Measurements from ENCODE around the gene DLD.
"Not testable (repeated sequence)": the region's sequence is repeated elsewhere in the genome, so short reads cannot be mapped to it uniquely, and the experiment has no call there.

DLD gene

DNA sequence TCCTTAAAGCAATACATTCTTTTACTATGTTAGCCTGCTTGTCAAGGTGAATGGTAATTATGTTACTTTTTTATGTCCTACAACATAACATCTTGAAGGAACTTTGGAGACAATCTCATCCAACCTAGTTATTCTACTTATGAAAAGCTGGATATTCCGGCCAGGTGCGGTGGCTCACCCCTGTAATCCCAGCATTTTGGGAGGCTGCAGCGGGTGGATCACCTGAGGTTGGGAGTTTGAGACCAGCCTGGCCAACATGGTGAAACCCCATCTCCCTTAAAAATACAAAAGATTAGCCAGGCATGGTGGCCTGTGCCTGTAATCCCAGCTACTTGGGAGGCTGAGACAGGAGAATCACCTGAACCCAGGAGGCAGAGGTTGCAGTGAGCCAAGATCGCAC is 66.0 kb downstream of the DLD start:
- H3K4me1 Mint-ChIP-seq (ENCODE audit: low read depth); H3K9me3 Mint-ChIP-seq; H3K4me3 Mint-ChIP-seq; H3K36me3 Mint-ChIP-seq (ENCODE audit: low read depth); H3K27ac Mint-ChIP-seq; H3K27me3 Mint-ChIP-seq: not testable (repeated sequence)

DNA sequence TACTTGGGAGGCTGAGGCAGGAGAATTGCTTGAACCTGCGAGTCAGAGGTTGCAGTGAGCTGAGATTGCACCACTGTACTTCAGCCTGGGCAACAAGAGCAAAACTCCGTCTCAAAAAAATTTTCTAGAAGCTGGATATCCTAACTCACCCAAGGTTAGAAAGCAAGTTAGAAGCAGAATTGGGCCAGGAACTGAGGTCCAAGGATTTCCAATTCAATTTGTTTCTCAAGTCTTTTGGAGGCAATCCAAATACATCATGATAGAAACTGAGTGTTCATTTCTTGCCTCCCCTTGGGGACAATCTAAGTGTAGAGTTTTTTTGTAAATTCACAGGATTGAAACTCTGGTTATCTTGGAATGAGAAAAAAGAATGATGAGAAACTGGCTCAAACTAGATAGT is 66.5 kb downstream of the DLD start:
- Mint-ChIP-seq H3K36me3 (ENCODE audit: low read depth) (no peaks in the 10 kb centered on the region), H3K4me1 (ENCODE audit: low read depth) (no peaks in the 10 kb centered on the region), H3K4me3 (no peak overlapping the region), H3K9me3 (no peaks in the 10 kb centered on the region), H3K27me3 (no peaks in the 10 kb centered on the region), H3K27ac (no peak overlapping the region)

DNA sequence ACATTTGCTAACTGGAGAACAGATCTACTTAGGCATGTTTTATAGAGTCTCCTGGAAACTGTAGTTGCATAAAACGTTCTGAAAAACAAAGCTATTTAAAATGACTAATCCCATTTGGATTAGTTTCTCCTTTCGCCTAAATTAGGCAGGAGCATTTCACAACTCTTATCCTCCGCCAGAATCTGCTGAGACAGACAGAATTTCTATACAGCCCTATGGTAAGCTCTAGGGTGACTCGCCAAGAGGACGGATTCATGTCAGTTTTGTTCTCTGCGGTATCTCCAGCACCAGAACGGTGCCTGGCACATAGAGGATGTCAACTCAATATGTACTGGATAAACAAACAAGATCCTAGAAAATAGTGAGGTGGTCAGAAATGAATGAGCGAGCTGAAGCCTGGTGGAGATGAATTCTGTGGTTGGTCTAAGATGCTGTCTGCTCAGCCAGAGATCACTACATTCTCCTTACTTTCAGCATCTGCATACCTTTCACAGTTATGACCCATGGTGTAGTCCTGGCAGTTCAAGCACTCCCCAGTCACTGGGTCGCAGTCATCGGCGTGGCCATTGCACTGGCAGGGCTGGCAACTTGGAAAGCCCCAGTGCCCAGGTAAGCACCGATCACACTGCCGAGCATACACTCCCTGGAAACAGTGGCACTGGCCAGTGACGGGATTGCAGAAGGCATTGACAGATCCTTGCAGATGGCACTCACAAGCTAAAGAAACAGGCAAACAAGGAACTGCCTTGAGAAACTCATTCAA is 68.0 kb downstream of the DLD start:
- H3K36me3 Mint-ChIP-seq (ENCODE audit: low read depth), result no peaks in the 10 kb centered on the region
- no peaks in the 10 kb centered on the region for H3K27me3 Mint-ChIP-seq
- H3K4me1 Mint-ChIP-seq (ENCODE audit: low read depth), result no peaks in the 10 kb centered on the region
- H3K4me3 Mint-ChIP-seq, result no peak overlapping the region
- H3K27ac Mint-ChIP-seq, result no peak overlapping the region
- no peaks in the 10 kb centered on the region for H3K9me3 Mint-ChIP-seq

DNA sequence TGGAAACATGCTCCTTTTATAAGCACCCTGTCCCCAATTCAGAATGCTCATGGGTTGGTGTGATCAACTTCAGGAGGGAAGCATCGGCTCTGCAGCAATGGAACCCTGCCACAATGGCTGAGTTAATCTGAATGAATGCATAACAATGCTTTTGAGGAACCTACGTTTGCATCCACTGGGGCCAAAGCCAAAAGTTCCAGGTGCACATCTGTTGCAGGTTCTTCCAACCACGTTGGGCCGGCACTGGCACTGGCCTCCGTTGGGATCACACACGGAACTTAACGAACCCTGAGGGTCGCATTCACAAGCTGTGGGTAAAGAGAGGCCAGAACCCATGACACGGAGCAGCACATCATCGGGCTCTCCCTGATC is 68.5 kb downstream of the DLD start:
- Mint-ChIP-seq H3K27me3 (no peaks in the 10 kb centered on the region), H3K27ac (no peak overlapping the region), H3K4me1 (ENCODE audit: low read depth) (no peaks in the 10 kb centered on the region), H3K4me3 (no peak overlapping the region), H3K9me3 (no peaks in the 10 kb centered on the region), H3K36me3 (ENCODE audit: low read depth) (no peaks in the 10 kb centered on the region)

DNA sequence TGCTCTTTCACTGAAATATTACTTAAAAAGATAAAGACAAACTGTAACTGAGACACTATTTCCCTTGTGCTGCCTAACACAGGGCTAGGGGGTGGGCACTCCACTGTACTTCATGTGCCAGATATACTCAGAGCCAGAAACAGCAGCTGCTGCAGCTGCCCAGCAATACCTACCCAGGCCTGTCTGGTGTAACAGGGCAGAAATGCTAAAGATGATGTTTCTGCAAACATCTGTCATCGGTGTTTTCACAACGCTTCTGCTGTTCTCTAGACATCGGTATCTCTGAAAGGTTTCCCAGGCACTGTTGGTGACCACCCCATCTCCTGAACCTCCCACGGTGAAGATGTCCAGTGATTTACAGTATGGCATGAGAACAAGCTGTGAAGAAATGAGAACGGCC is 69.3 kb downstream of the DLD start:
- Mint-ChIP-seq H3K4me3 (no peak overlapping the region), H3K9me3 (no peaks in the 10 kb centered on the region), H3K4me1 (ENCODE audit: low read depth) (no peaks in the 10 kb centered on the region), H3K27ac (no peak overlapping the region), H3K27me3 (no peaks in the 10 kb centered on the region), H3K36me3 (ENCODE audit: low read depth) (no peaks in the 10 kb centered on the region)

DNA sequence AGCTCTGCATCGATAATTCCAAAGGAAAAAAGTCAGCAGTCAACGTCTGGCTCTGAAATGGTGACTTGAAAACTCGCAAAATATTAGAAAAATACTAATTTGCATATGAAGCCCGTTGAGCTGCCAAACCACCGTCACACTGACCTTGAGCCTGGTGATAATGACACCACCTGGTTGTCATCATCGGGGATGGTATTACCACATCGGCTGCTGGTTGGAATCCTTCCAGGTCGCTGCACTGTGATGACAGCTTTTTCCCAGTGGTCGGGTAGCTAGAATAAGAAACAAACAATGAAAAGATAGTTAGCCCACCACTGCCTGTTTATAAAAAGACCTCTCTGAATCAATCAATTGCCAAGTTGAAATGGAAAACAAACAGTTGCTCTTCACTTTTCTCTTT is 70.4 kb downstream of the DLD start:
- no peaks in the 10 kb centered on the region for H3K9me3 Mint-ChIP-seq
- no peaks in the 10 kb centered on the region for H3K4me1 Mint-ChIP-seq (ENCODE audit: low read depth)
- no peaks in the 10 kb centered on the region for H3K36me3 Mint-ChIP-seq (ENCODE audit: low read depth)
- H3K4me3 Mint-ChIP-seq, result no peak overlapping the region
- H3K27ac Mint-ChIP-seq, result no peak overlapping the region
- H3K27me3 Mint-ChIP-seq, result no peaks in the 10 kb centered on the region

DNA sequence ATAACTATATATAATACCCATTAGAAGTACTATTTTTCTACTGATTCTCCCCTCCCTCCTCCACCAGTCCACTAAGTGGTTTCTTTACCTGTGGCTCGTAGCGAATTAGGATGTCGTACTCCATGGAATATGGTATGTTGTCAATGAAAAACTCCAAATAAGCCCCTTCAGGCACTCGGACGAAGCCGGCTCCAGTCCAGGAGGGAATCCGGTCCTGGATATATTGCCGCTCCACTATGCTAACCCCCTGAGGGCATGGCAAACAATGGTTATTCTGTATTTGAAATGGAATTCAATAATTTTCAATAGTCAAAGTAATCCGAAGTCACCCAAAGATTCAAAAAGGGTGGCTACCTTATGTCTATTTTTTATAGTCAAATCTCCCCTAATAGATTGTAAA is 71.8 kb downstream of the DLD start:
- H3K4me1 Mint-ChIP-seq (ENCODE audit: low read depth), result no peaks in the 10 kb centered on the region
- no peaks in the 10 kb centered on the region for H3K27me3 Mint-ChIP-seq
- no peak overlapping the region for H3K27ac Mint-ChIP-seq
- H3K4me3 Mint-ChIP-seq, result no peak overlapping the region
- no peaks in the 10 kb centered on the region for H3K36me3 Mint-ChIP-seq (ENCODE audit: low read depth)
- no peaks in the 10 kb centered on the region for H3K9me3 Mint-ChIP-seq

DNA sequence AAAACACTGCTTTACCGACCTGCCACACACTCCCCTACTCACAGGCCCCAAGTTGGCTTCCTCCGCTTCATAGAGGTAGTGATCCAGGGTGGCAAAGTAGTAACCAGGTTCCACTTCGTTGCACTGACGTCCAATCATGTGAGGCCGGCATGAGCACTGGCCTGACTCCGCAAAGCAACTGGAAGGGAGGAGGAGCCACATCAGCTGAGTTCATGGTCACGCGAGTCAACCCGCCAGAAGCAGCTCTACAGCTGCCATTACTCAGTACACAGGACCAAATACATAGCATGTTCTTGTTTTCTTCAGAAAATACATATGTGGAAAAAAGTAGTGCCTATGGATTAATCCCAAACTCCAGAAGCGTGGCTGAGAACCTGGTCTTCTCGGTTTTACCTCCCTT is 73.5 kb downstream of the DLD start:
- Mint-ChIP-seq H3K9me3 (no peaks in the 10 kb centered on the region), H3K36me3 (ENCODE audit: low read depth) (no peaks in the 10 kb centered on the region), H3K27ac (no peak overlapping the region), H3K4me1 (ENCODE audit: low read depth) (no peaks in the 10 kb centered on the region), H3K27me3 (no peaks in the 10 kb centered on the region), H3K4me3 (no peak overlapping the region)

DNA sequence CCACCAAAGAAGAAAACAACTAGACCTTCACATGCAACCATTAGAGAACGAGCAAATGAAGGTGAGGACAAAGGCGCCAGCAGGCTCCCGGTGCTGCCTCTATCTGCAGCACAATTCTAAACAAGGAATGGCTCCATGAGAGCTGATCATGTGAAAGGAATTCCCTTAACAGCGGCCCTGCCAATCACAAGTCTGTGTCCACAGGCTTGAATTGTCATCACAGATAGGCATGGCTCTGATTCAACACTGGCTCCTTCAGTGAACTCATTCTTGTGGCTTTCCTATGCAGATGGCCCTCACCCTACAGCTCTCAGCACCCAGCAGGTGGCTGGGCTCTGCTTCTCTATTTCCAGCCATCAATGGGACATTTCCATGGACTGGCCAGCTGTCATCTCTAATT is 75.7 kb downstream of the DLD start:
- peaks cover 4% of the 10 kb centered on the region for H3K27me3 Mint-ChIP-seq
- H3K9me3 Mint-ChIP-seq, result no peaks in the 10 kb centered on the region
- H3K4me3 Mint-ChIP-seq, result no peak overlapping the region
- no peak overlapping the region for H3K27ac Mint-ChIP-seq
- H3K36me3 Mint-ChIP-seq (ENCODE audit: low read depth), result no peaks in the 10 kb centered on the region
- no peaks in the 10 kb centered on the region for H3K4me1 Mint-ChIP-seq (ENCODE audit: low read depth)

DNA sequence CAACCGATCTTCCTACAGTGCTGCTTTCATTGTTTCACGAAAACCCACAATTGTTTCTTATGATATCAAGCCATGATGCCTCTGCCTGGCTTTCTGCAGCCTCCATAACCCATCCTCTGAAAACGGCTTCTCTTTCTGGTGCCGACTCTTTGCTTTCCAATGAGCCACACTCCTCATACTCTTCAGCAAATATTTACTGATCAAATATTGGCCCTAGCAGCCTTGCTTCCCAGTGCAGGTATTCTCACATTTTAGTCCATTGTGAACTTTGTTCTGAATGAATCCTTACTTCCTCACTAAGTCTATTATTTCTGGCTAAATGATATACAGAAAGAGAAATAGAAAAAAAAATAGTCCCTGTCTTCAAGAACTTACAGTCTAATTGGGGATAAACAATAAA is 76.4 kb downstream of the DLD start:
- Mint-ChIP-seq H3K27ac (no peak overlapping the region), H3K27me3 (peaks cover 4% of the 10 kb centered on the region), H3K4me3 (no peak overlapping the region), H3K36me3 (ENCODE audit: low read depth) (no peaks in the 10 kb centered on the region), H3K4me1 (ENCODE audit: low read depth) (no peaks in the 10 kb centered on the region), H3K9me3 (no peaks in the 10 kb centered on the region)

DNA sequence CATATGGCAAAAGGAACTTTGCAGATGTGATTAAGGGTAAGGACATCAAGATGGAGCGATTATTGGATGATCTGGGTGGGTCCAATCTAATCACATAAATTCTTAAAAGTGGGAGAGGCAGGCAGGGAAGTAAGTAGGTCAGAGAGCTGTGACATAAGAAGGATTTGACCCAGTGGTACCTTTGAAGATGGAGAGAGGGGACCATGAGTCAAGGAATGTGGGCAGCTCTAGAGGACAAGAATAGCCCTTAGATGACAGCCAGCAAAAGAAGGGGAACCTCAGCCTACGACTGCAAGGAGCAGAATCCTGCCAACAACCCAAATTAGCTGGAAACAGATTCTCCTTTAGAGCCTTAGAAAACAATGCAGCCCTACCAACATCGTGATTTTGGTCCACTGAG is 77.5 kb downstream of the DLD start:
- no peaks in the 10 kb centered on the region for H3K4me1 Mint-ChIP-seq (ENCODE audit: low read depth)
- H3K27me3 Mint-ChIP-seq, result peaks cover 7% of the 10 kb centered on the region
- H3K36me3 Mint-ChIP-seq (ENCODE audit: low read depth), result no peaks in the 10 kb centered on the region
- H3K9me3 Mint-ChIP-seq, result no peaks in the 10 kb centered on the region
- H3K27ac Mint-ChIP-seq, result no peak overlapping the region
- no peak overlapping the region for H3K4me3 Mint-ChIP-seq

DNA sequence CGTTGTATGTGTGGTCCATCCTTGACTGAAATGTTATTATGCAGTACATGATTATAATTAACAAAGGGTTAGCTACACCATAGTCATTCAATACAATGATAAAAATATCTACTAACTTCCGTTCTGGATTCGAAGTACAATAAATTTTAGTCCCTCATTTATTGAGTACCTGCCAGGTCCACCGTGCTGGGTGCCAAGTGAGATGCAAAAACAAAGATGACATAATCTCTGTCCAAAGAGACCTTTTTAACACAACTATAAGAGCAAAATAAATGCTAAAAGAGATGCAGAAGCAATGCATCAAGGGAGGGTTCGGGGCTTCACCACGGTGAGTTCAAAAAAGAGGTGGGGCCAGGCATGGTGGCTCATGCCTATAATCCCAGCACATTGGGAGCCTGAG is 78.9 kb downstream of the DLD start:
- H3K4me1 Mint-ChIP-seq (ENCODE audit: low read depth), result no peaks in the 10 kb centered on the region
- H3K27ac Mint-ChIP-seq, result no peak overlapping the region
- peaks cover 7% of the 10 kb centered on the region for H3K27me3 Mint-ChIP-seq
- H3K4me3 Mint-ChIP-seq, result no peak overlapping the region
- no peaks in the 10 kb centered on the region for H3K36me3 Mint-ChIP-seq (ENCODE audit: low read depth)
- H3K9me3 Mint-ChIP-seq, result no peaks in the 10 kb centered on the region
